ENCODE measurements around the gene GALM.
"Not testable (repeated sequence)": the region's sequence is repeated elsewhere in the genome, so short reads cannot be mapped to it uniquely, and the experiment has no call there.

Gene GALM

GRCh38 chr2:38683766-38684165, 17.9 kb downstream of the GALM start:
- DNase-seq = no peak

- DNase-seq = no peak
Observed at GRCh38 chr2:38685116-38685735, 19.3 kb downstream of the GALM start.

GRCh38 chr2:38690499-38691420, 24.8 kb downstream of the GALM start:
- no peak for DNase-seq

GRCh38 chr2:38691994-38692393, 26.1 kb downstream of the GALM start:
- no peak for DNase-seq

- DNase-seq = no peak
Observed at GRCh38 chr2:38692636-38693318, 26.9 kb downstream of the GALM start.

DNA sequence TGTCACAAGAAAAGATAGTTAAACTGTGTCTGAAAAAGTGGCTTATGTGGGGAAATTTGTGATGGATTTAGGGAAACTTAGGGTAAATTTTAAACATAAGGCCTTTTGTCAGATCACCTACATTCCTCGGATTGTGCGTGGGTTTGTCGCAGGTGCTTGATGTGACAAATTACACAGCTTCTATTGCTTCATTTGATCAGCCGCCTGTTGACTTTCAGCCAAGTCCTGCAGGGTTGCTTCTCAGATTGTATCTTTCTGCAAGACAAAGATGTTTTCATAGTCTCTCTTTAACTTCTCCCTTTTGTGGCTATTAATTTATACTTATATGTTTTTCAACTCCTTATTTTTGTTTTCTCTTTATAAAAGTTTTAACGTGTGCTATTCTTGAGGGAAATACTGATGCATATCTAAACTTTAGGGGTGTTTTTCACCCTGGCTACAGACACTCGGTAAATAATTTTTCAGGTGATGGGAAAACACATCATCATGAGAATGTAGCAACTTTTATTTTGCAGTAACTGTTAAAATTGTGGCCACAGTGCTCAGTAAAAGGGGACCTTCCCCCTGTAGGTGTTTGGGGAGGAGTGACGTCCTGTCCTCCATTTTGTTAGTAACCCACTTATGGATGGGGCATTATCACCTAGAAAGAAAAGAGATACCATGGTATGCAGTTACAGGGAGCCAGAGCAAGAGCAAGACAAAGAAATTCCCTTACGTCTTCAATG, 31.4 kb downstream of the GALM start:
- no peak for DNase-seq

GRCh38 chr2:38698467-38699003, 32.6 kb downstream of the GALM start:
- no peak for DNase-seq

- no peak for DNase-seq
Observed at GRCh38 chr2:38700113-38700785, 34.3 kb downstream of the GALM start.

- no peak for DNase-seq
Observed at GRCh38 chr2:38700881-38701458, 35.1 kb downstream of the GALM start.

GRCh38 chr2:38701542-38701941, 35.6 kb downstream of the GALM start:
- no peak for DNase-seq

DNA sequence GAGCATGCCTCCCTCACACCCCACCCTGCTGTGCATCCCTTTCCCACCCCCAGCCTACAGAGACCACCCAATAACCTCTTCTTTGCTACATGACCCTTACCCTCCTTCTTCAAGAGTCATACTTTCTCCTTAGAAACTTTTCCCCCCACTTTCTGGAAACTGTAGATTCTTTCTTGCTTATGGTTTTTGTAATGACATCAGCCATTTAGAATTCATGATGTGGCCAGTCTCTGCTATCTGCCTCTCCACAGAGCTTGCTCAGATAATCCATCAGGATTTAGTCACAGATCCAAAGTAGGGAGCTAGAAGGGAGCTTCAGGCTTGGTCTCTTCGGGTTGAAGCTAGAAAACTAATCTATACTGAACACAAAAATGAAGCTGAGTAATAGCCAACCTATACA, 36.5 kb downstream of the GALM start:
- DNase-seq = no peak

- not testable (repeated sequence) for DNase-seq
Observed at GRCh38 chr2:38703336-38703735, 37.4 kb downstream of the GALM start.

DNA sequence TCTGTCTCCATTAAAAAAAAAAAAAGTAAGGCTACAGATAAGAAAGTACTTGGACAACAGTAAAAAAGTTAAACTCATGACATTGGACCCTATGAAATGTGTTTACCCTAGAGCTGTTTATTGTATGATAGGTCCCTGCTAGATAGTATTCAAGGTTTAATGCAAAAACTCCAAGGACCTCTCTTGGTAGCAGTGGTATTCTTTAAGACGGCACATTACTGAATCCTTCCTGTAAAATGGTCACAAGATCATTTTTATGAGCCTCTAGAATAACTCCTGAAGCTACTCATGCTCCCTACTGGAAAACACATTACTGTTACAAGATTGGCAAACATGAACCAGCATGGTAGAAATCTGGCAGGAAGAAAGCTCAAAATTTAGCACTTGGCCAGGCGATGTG, 38.8 kb downstream of the GALM start:
- DNase-seq = no peak

GRCh38 chr2:38706846-38707345, 41.0 kb downstream of the GALM start:
- DNase-seq = no peak

- DNase-seq = not testable (repeated sequence)
Observed at GRCh38 chr2:38708491-38708890, 42.6 kb downstream of the GALM start.

GRCh38 chr2:38708900-38709566, 43.1 kb downstream of the GALM start:
- no peak for DNase-seq

DNA sequence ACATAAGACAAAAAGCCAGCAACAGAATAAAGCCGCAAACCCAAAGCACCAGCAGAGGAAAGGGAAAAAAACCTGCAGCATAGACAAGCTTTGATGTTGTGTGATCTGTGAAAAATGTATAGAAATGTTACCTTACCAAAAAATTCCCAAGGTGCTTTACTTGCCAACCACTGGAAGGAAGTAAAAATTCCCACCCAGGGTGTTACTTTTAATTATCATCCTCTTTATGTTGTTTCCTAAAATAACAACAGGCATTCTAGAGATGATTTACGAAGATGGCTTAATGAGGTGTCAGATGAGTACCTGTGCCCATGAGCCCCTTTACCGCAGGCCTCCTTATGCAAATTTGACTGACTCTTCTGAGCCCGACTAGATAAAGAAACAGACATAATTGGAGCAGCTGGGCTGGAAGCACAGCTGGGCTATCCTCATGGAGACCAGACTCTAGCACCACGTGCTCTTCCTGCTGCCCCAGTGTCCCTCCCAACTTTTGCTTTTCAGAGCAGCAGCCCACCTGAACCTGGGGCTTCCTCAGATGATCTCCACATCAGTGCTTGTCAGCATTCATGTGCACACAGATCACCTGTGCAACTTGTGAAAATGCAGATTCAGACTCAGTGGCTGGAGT, 43.8 kb downstream of the GALM start:
- DNase-seq = peak; percentile 29

DNA sequence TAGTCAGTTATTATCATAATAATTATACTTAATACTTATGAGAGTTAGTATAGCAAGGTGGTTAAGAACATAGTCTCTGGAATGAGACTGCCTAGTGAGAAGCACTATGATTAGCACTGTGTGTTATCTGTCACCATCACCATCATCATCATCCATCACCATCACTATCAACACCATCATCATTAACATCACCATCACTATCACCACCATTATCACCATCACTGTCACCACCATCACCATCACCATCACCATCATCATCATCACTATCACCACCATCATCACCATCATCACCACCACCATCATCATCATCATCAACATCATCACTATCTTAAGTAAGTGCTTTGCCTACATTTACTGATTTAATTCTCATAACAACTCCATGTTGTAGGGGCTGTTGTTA, 45.6 kb downstream of the GALM start:
- no peak for DNase-seq

GRCh38 chr2:38712413-38712812, 46.5 kb downstream of the GALM start:
- no peak for DNase-seq

GRCh38 chr2:38712871-38713270, 47.0 kb downstream of the GALM start:
- no peak for DNase-seq

DNA sequence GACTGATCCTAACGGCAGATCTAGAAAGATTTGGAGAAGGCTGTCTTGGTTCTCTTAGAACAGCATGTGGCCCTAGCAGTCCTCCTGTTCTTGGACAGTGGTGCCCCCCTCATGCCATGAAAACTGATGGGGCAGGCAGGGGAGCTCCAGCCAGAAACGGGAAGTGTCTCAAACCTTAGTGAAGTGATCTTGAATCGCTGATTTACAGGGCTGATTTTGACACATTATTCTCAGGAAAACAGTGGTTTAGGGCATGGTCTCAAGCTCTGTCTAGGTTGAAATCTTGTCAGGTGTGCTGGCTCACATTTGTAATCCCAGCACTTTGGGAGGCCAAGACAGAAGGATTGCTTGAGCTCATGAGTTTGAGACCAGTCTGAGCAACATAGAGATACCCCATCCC, 47.4 kb downstream of the GALM start:
- DNase-seq = no peak

Data from activated CD8-positive, alpha-beta memory T cell treated with anti-CD3 and anti-CD28 coated beads, Interleukin-2, amount 50 U/mL, for 4 hours (primary cell).